ENCODE results near the gene MEIOB.
"Not testable (repeated sequence)": the region's sequence is repeated elsewhere in the genome, so short reads cannot be mapped to it uniquely, and the experiment has no call there.

MEIOB gene

GRCh38 chr16:1906846-1907165 lies 34.8 kb upstream of the MEIOB start:
- no peak for DNase-seq (ENCODE audit: low spot score)

- DNase-seq (ENCODE audit: low spot score): no peak
Observed at GRCh38 chr16:1906055-1906845, 34.3 kb upstream of the MEIOB start.

- DNase-seq (ENCODE audit: low spot score): no peak
Observed at GRCh38 chr16:1903845-1904840, 32.2 kb upstream of the MEIOB start.

- DNase-seq (ENCODE audit: low spot score): no peak
Observed at GRCh38 chr16:1903220-1903574, 31.2 kb upstream of the MEIOB start.

- peak; percentile 6 for DNase-seq (ENCODE audit: low spot score)
Observed at GRCh38 chr16:1902547-1903219, 30.7 kb upstream of the MEIOB start.

GRCh38 chr16:1900452-1900774 lies 28.4 kb upstream of the MEIOB start:
- no peak for DNase-seq (ENCODE audit: low spot score)

GRCh38 chr16:1899641-1900451 lies 27.9 kb upstream of the MEIOB start:
- no peak for DNase-seq (ENCODE audit: low spot score)

GRCh38 chr16:1897692-1898091 lies 25.7 kb upstream of the MEIOB start:
- DNase-seq (ENCODE audit: low spot score): not testable (repeated sequence)

- no peak for DNase-seq (ENCODE audit: low spot score)
Observed at GRCh38 chr16:1895949-1896675, 24.1 kb upstream of the MEIOB start.

- DNase-seq (ENCODE audit: low spot score): no peak
Observed at GRCh38 chr16:1895068-1895467, 23.1 kb upstream of the MEIOB start.

GRCh38 chr16:1890708-1891050 lies 18.7 kb upstream of the MEIOB start:
- DNase-seq (ENCODE audit: low spot score): no peak

- no peak for DNase-seq (ENCODE audit: low spot score)
Observed at GRCh38 chr16:1890024-1890707, 18.2 kb upstream of the MEIOB start.

- DNase-seq (ENCODE audit: low spot score): no peak
Observed at GRCh38 chr16:1887711-1888354, 15.9 kb upstream of the MEIOB start.

GRCh38 chr16:1884889-1885288 lies 12.9 kb upstream of the MEIOB start:
- DNase-seq (ENCODE audit: low spot score): no peak

- no peak for DNase-seq (ENCODE audit: low spot score)
Observed at GRCh38 chr16:1884155-1884760, 12.3 kb upstream of the MEIOB start.

GRCh38 chr16:1881172-1881571 lies 9.2 kb upstream of the MEIOB start:
- not testable (repeated sequence) for DNase-seq (ENCODE audit: low spot score)

- no peak for DNase-seq (ENCODE audit: low spot score)
Observed at GRCh38 chr16:1879477-1879876, 7.5 kb upstream of the MEIOB start.

- no peak for DNase-seq (ENCODE audit: low spot score)
Observed at GRCh38 chr16:1878256-1878655, 6.3 kb upstream of the MEIOB start.

GRCh38 chr16:1877804-1878203 lies 5.8 kb upstream of the MEIOB start:
- DNase-seq (ENCODE audit: low spot score): no peak

GRCh38 chr16:1877089-1877488 lies 5.1 kb upstream of the MEIOB start:
- DNase-seq (ENCODE audit: low spot score): no peak
